HepG2 (cell line): ENCODE results near the gene UBE2I. TPM values are rescaled to one million over a fixed set of nuclear protein-coding genes. Genes with fewer than 3 reads are reported as not detected.

ENCODE experiments used
- ATAC-seq: fragments of 200-7000 bp; cut with Tn5 transposase; 3 replicates; pipeline ENCODE4 v1.9.1; 2020; ENCODE audit warnings: mild to moderate bottlenecking, moderate library complexity
- BruUV-seq: library from RNA; stranded (reverse); fragments of 400-500 nt; replicated peaks from 2 replicates; lab custom pipeline; 2021; lab: Mats Ljungman, UMichigan
- CTCF ChIA-PET: fragments of 300-600 bp; formaldehyde crosslinking; extraction: SDS; loops from one replicate; lab custom pipeline; 2021; ENCODE audit warnings: low total read pairs, inconsistent platforms, low intra/inter-chr PET ratio; lab: Yijun Ruan, JAX
- POLR2A ChIA-PET: fragments of 350-600 bp; sonication (Branson Sonifier 250); formaldehyde crosslinking; loops from one replicate; lab custom pipeline; 2020; ENCODE audit warnings: antibody characterized with exemption, inconsistent platforms; lab: Yijun Ruan, JAX
- DNase-seq: peaks from one replicate; pipeline ENCODE4 v3.0.0-alpha.2; 2015; ENCODE audit warnings: low spot score
- FAIRE-seq: peaks from 3 replicates; lab custom pipeline; 2011; peaks lifted over from hg19 to GRCh38; lab: Jason Lieb, UNC
- H2AFZ ChIP-seq: one replicate; pipeline ENCODE4 v1.6.1; 2011; ENCODE audit warnings: low read length, inconsistent platforms
- H3K27ac ChIP-seq: fragments of 300-600 bp; 3 replicates; pipeline ENCODE4 v1.8.0; 2011; ENCODE audit warnings: mixed run types, mild to moderate bottlenecking, mixed read lengths, low read length, inconsistent platforms; ENCODE audit not compliant: insufficient read depth; ENCODE audit errors: extremely low read length
- H3K27me3 ChIP-seq, 2 experiments: fragments of 200-600 bp in 1 of 2; 2 replicates in 1 of 2; 3 replicates in 1 of 2; pipeline versions ENCODE4 v1.6.0 to v1.8.0; 2011; ENCODE audit warnings: low read length in 2 of 2, mild to moderate bottlenecking in 2 of 2, moderate library complexity in 2 of 2, inconsistent platforms in 1 of 2; ENCODE audit not compliant: insufficient read depth in 2 of 2, control insufficient read depth in 1 of 2
- H3K36me3 ChIP-seq, 2 experiments: fragments of 200-600 bp in 1 of 2; replicated peaks in 1 of 2; 2 replicates in 1 of 2; 3 replicates in 1 of 2; pipeline versions ENCODE4 v1.5.1 to v1.8.0; 2011; ENCODE audit warnings: low read length in 2 of 2, inconsistent platforms in 1 of 2; ENCODE audit not compliant: insufficient read depth in 2 of 2, control insufficient read depth in 1 of 2
- H3K4me1 ChIP-seq: 2 replicates; pipeline ENCODE4 v1.5.1; 2012; ENCODE audit warnings: low read length, inconsistent platforms; ENCODE audit not compliant: insufficient read depth
- H3K4me2 ChIP-seq: 2 replicates; pipeline ENCODE4 v1.6.0; 2011; ENCODE audit warnings: low read depth, low read length, inconsistent platforms
- H3K4me3 ChIP-seq, 3 experiments: fragments of 200-600 bp in 1 of 3; sonication (generic), shearing (Covaris generic) in 1 of 3; replicated peaks in 1 of 3; 2 replicates each; pipeline ENCODE4 v1.5.1; 2011 to 2016; ENCODE audit warnings: low read length in 3 of 3, inconsistent platforms in 2 of 3, low read depth in 2 of 3, mild to moderate bottlenecking in 2 of 3, control low read depth in 1 of 3, mixed read lengths in 1 of 3; ENCODE audit not compliant: insufficient read depth in 1 of 3
- H3K79me2 ChIP-seq: one replicate; pipeline ENCODE4 v1.6.1; 2011; ENCODE audit warnings: low read length, inconsistent platforms; ENCODE audit not compliant: insufficient read depth
- H3K9ac ChIP-seq: 2 replicates; pipeline ENCODE4 v1.6.0; 2011; ENCODE audit warnings: mild to moderate bottlenecking, low read depth, low read length, inconsistent platforms; ENCODE audit not compliant: insufficient read depth
- H3K9me3 ChIP-seq: 2 replicates; pipeline ENCODE4 v1.5.1; 2012; ENCODE audit warnings: mild to moderate bottlenecking, low read length
- H4K20me1 ChIP-seq: 2 replicates; pipeline ENCODE4 v1.6.0; 2011; ENCODE audit warnings: inconsistent platforms, mild to moderate bottlenecking, low read length, moderate library complexity; ENCODE audit not compliant: insufficient read depth
- EP300 ChIP-seq, 3 experiments: sonication (generic) in 1 of 3; formaldehyde crosslinking in 1 of 3; IDR thresholded peaks; 2 replicates each; pipeline versions ENCODE4 v1.5.1 to v1.6.1; 2011 to 2020; ENCODE audit warnings: low read depth in 2 of 3, low read length in 2 of 3, borderline replicate concordance in 1 of 3, improper control_type of control experiment in 1 of 3, mild to moderate bottlenecking in 1 of 3, missing genetic modification reagents in 1 of 3, moderate library complexity in 1 of 3
- KMT2B ChIP-seq: IDR thresholded peaks from 2 replicates; pipeline ENCODE4 v1.6.1; 2016; ENCODE audit warnings: missing genetic modification reagents, missing compliant biosample characterization
- MTA1 ChIP-seq: sonication (generic); formaldehyde crosslinking; IDR thresholded peaks from 2 replicates; pipeline ENCODE4 v1.4.0; 2020; ENCODE audit warnings: missing genetic modification reagents, mild to moderate bottlenecking, borderline replicate concordance
- NR2C2 ChIP-seq: sonication (generic); formaldehyde crosslinking; IDR thresholded peaks from 2 replicates; pipeline ENCODE4 v1.4.0; 2020; ENCODE audit warnings: missing genetic modification reagents, mild to moderate bottlenecking, moderate library complexity, borderline replicate concordance
- SOX5 ChIP-seq: IDR thresholded peaks from 2 replicates; pipeline ENCODE4 v1.6.1; 2016; ENCODE audit warnings: borderline replicate concordance
- TOPORS ChIP-seq: sonication (generic); formaldehyde crosslinking; IDR thresholded peaks from 2 replicates; pipeline ENCODE4 v1.8.0; 2023; ENCODE audit warnings: mild to moderate bottlenecking, missing genetic modification reagents
- ZBTB3 ChIP-seq: sonication (generic); formaldehyde crosslinking; IDR thresholded peaks from 2 replicates; pipeline ENCODE4 v1.4.0; 2020; ENCODE audit warnings: low read depth, mild to moderate bottlenecking, moderate library complexity, missing genetic modification reagents, borderline replicate concordance
- ZFP62 ChIP-seq: sonication (generic); formaldehyde crosslinking; IDR thresholded peaks from 2 replicates; pipeline ENCODE4 v1.4.0; 2020; ENCODE audit warnings: missing genetic modification reagents
- ZNF143 ChIP-seq: sonication (generic); formaldehyde crosslinking; IDR thresholded peaks from 2 replicates; pipeline ENCODE4 v1.4.0; 2020; ENCODE audit warnings: missing genetic modification reagents
- ZNF432 ChIP-seq: sonication (generic); formaldehyde crosslinking; IDR thresholded peaks from 2 replicates; pipeline ENCODE4 v1.5.0; 2020; ENCODE audit warnings: missing genetic modification reagents, mild to moderate bottlenecking, borderline replicate concordance
- ZNF605 ChIP-seq: sonication (generic); formaldehyde crosslinking; IDR thresholded peaks from 2 replicates; pipeline ENCODE4 v1.8.0; 2022; ENCODE audit warnings: mild to moderate bottlenecking, missing genetic modification reagents
- ZNF878 ChIP-seq: sonication (generic); formaldehyde crosslinking; IDR thresholded peaks from 2 replicates; pipeline ENCODE4 v1.8.1; 2023; ENCODE audit warnings: mild to moderate bottlenecking, missing genetic modification reagents, moderate library complexity
- WGBS: methylation state at CpG from one replicate; pipeline ENCODE4 v1.1.6; 2017; ENCODE audit warnings: low lambda C conversion rate; 5-methylcytosine and 5-hydroxymethylcytosine counted together
- in situ Hi-C: cut with HindIII; loops from 2 replicates; pipeline ENCODE4 v1.10.0; 2017; ENCODE audit warnings: low pct_unique_long_range_greater_than_20kb; ENCODE audit not compliant: extremely low pct_ligation_motif_present
- intact Hi-C: fragments of 100-400 bp; cut with micrococcal nuclease; formaldehyde crosslinking; loops from one replicate; pipeline ENCODE4 v1.10.0; 2022; ENCODE audit not compliant: unreplicated experiment
- polyA plus RNA-seq, 8 experiments: library from polyadenylated mRNA; depleted of rRNA in 3 of 8; stranded (reverse) in 7 of 8; unstranded in 1 of 8; fragments of >200 nt; fragmentation: Illumina TruSeq in 4 of 8; extraction: Trizol in 4 of 8; gene quantifications; 2 replicates each; pipeline versions ENCODE4 v1.2.1 to v1.2.3, GENCODE V29; 2011 to 2016; ENCODE audit warnings: low read depth in 4 of 8, missing spikeins in 1 of 8, mixed read lengths in 1 of 8; ENCODE audit not compliant: insufficient read depth in 1 of 8
- total RNA-seq, 5 experiments: library from RNA; depleted of rRNA; stranded (reverse); fragments of >200 nt; fragmentation: Illumina TruSeq; extraction: Trizol; gene quantifications; 2 replicates each; pipeline ENCODE4 v1.2.3, GENCODE V29; 2016; ENCODE audit warnings: low read depth in 1 of 5
- TF ChIP-seq, protein P1 (sequence below): sonication (generic); formaldehyde crosslinking; IDR thresholded peaks from 2 replicates; pipeline ENCODE4 v1.4.0; 2020; ENCODE audit warnings: mild to moderate bottlenecking, missing genetic modification reagents, borderline replicate concordance
- TF ChIP-seq, protein P2 (sequence below): sonication (generic); formaldehyde crosslinking; IDR thresholded peaks from 2 replicates; pipeline ENCODE4 v1.8.1; 2023; ENCODE audit warnings: mild to moderate bottlenecking, inconsistent platforms, moderate library complexity, missing genetic modification reagents, borderline replicate concordance
- TF ChIP-seq, protein P3 (sequence below): sonication (generic); formaldehyde crosslinking; IDR thresholded peaks from 2 replicates; pipeline ENCODE4 v1.8.0; 2022; ENCODE audit warnings: mild to moderate bottlenecking, missing genetic modification reagents, moderate library complexity
- TF ChIP-seq, protein P4 (sequence below): sonication (generic); formaldehyde crosslinking; IDR thresholded peaks from 2 replicates; pipeline ENCODE4 v1.8.1; 2023; ENCODE audit warnings: mild to moderate bottlenecking, missing genetic modification reagents, borderline replicate concordance

UBE2I gene
- total and polyA plus RNA-seq, 2 of the 13 experiments (the other 11 are each of a cell fraction or from before 2014, with no cell fraction given) = 75.8 to 98.9 TPM

DNA sequence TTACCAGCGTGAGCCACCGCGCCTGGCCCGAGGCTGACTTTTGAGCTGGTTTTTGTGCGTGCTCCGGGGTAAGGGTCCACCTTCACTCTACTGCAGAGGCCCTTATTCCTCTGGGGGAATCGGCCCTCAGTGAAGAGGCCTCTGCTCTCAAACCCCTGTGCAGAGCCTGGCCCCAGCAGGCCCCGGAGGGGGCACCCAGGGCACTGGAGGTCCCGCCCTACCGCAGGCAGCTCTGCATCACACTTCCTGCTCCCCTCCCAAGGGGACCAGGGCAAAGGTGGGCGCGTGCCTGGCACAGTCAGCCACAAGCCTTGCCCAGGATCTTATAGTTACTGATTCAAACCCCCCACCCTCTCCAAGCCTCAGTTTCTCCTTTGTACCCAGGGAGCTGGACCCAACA lies 3.6 kb upstream of the UBE2I start (continued):
- no peak for TF ChIP-seq MTA1 (CRISPR knock-in tag)
- TF ChIP-seq KMT2B = no peak
- no peak for TF ChIP-seq ZNF143 (CRISPR knock-in tag)
- TF ChIP-seq, protein P1, sequence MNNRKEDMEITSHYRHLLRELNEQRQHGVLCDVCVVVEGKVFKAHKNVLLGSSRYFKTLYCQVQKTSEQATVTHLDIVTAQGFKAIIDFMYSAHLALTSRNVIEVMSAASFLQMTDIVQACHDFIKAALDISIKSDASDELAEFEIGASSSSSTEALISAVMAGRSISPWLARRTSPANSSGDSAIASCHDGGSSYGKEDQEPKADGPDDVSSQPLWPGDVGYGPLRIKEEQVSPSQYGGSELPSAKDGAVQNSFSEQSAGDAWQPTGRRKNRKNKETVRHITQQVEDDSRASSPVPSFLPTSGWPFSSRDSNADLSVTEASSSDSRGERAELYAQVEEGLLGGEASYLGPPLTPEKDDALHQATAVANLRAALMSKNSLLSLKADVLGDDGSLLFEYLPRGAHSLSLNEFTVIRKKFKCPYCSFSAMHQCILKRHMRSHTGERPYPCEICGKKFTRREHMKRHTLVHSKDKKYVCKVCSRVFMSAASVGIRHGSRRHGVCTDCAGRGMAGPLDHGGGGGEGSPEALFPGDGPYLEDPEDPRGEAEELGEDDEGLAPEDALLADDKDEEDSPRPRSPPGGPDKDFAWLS (CRISPR knock-in tag) = no peak
- TF ChIP-seq, protein P2, sequence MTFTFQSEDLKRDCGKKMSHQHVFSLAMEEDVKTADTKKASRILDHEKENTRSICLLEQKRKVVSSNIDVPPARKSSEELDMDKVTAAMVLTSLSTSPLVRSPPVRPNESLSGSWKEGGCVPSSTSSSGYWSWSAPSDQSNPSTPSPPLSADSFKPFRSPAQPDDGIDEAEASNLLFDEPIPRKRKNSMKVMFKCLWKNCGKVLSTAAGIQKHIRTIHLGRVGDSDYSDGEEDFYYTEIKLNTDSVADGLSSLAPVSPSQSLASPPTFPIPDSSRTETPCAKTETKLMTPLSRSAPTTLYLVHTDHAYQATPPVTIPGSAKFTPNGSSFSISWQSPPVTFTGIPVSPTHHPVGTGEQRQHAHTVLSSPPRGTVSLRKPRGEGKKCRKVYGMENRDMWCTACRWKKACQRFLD (CRISPR knock-in tag) = no peak
- TF ChIP-seq ZFP62 = no peak
- TF ChIP-seq, protein P3, sequence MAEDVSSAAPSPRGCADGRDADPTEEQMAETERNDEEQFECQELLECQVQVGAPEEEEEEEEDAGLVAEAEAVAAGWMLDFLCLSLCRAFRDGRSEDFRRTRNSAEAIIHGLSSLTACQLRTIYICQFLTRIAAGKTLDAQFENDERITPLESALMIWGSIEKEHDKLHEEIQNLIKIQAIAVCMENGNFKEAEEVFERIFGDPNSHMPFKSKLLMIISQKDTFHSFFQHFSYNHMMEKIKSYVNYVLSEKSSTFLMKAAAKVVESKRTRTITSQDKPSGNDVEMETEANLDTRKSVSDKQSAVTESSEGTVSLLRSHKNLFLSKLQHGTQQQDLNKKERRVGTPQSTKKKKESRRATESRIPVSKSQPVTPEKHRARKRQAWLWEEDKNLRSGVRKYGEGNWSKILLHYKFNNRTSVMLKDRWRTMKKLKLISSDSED (CRISPR knock-in tag) = no peak

DNA sequence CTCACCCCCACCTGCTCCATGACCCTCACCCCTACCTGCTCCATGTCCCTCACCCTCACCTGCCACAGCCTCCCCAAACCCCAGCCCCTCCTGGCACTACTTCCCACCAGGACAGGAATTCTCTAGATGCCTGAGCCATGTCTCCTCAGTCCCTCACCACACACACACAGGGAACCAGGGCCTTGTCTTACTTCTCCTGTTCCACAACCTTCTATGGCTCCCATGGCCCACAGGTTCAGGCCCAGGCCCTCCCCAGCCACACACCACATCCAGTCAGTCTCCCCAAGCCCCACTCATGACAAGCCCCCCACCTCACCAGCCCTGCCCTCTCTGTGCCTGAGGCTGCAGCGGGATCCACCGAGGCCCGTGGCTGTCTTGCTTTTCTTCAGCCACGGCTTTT lies 3.1 kb upstream of the UBE2I start:
- no peak overlapping the region for H2AFZ ChIP-seq
- H3K27me3 ChIP-seq = no peaks in the 10 kb centered on the region; a peak in 1 of 5 replicates
- ATAC-seq (no peak), FAIRE-seq (no peak), DNase-seq (no peak)
- no peak overlapping the region for H3K4me2 ChIP-seq
- BruUV-seq = no TSS peak
- peaks cover 54% of the 10 kb centered on the region for H3K4me1 ChIP-seq
- intact Hi-C loops (no loop called here), in situ Hi-C loops (no loop called here)
- ChIA-PET POLR2A (interaction anchor here (0.6 to 1.6 kb wide), 2 partner anchors 15 to 635 kb away, joined by 3 read pairs; no protein-coding TSS in a partner anchor), CTCF (no interaction called here)
- no peaks in the 10 kb centered on the region for H3K9me3 ChIP-seq
- no peaks in the 10 kb centered on the region for H3K36me3 ChIP-seq
- H3K27ac ChIP-seq = no peak overlapping the region
- no peak overlapping the region for H3K4me3 ChIP-seq
- H3K79me2 ChIP-seq = peaks cover 15% of the 10 kb centered on the region
- 35% methylated on average over 4 of the region's 4 CpGs for WGBS
- peaks cover 14% of the 10 kb centered on the region for H4K20me1 ChIP-seq
- no peak overlapping the region for H3K9ac ChIP-seq
- TF ChIP-seq ZBTB3 (no peak), EP300 (IDR thresholded peaks at IDR 0.05; ENCODE audit: low read depth in 2 of 2, low read length in 2 of 2) (no peak), EP300 (CRISPR knock-in tag; IDR thresholded peaks at IDR 0.05; ENCODE audit: borderline replicate concordance) (no peak), ZNF432 (CRISPR knock-in tag) (no peak), NR2C2 (no peak), TOPORS (CRISPR knock-in tag) (no peak), ZNF605 (CRISPR knock-in tag) (no peak), SOX5 (CRISPR knock-in tag) (no peak), ZNF878 (no peak)
- TF ChIP-seq, protein P4, sequence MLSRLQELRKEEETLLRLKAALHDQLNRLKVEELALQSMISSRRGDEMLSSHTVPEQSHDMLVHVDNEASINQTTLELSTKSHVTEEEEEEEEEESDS (CRISPR knock-in tag) = no peak
